GM12873 (cell line): ENCODE data around the gene OMG.

Experiments
- TF ChIP-seq, protein P1 (sequence below): IDR thresholded peaks from 2 replicates; pipeline ENCODE4 v1.5.1; 2012; ENCODE audit warnings: low read depth, mild to moderate bottlenecking, moderate library complexity, low read length, control low read depth; ENCODE audit not compliant: insufficient read depth; ENCODE audit errors: missing control alignments

OMG gene

GRCh38 chr17:31296142-31296541, 897 bp downstream of the OMG start:
- TF ChIP-seq, protein P1, sequence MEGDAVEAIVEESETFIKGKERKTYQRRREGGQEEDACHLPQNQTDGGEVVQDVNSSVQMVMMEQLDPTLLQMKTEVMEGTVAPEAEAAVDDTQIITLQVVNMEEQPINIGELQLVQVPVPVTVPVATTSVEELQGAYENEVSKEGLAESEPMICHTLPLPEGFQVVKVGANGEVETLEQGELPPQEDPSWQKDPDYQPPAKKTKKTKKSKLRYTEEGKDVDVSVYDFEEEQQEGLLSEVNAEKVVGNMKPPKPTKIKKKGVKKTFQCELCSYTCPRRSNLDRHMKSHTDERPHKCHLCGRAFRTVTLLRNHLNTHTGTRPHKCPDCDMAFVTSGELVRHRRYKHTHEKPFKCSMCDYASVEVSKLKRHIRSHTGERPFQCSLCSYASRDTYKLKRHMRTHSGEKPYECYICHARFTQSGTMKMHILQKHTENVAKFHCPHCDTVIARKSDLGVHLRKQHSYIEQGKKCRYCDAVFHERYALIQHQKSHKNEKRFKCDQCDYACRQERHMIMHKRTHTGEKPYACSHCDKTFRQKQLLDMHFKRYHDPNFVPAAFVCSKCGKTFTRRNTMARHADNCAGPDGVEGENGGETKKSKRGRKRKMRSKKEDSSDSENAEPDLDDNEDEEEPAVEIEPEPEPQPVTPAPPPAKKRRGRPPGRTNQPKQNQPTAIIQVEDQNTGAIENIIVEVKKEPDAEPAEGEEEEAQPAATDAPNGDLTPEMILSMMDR = no peak

GRCh38 chr17:31295489-31295871, 1.6 kb downstream of the OMG start:
- TF ChIP-seq, protein P1 = no peak

DNA sequence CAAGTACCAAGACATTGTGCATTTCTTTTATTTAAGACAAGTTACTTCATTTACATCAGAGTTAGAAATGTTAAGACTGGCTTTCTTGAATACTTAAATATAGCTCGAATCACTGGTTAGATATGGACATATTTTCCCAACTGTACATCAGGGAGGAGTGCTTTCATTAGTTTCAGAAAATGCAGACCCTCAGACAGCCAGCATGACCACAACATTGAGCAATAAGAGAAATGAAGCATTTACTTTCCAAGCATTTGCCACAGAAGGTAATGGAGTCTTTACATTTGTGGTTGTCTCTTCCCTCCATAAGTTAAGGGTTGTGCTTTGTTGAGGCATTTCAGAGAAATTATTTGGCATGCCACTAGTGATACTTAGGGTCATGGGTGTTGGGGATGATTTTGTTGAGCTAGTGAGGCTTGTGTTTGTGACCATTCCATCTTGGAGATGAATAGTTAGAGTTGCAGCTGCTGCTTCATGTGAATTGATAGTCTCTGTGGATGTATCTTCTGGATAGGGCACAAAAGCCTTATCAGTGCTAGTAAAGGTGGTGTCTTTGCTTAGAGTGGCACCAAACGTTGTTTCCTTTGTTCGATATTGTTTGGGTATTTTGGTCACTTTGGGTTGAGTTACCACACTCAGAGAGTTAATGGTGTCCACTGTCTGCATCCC, 2.1 kb downstream of the OMG start:
- TF ChIP-seq, protein P1 = no peak

- TF ChIP-seq, protein P1 = no peak
Observed at GRCh38 chr17:31294231-31294630, 2.8 kb downstream of the OMG start.

GRCh38 chr17:31293581-31293980, 3.5 kb downstream of the OMG start:
- TF ChIP-seq, protein P1 = no peak

GRCh38 chr17:31291820-31292219, 5.2 kb downstream of the OMG start:
- TF ChIP-seq, protein P1 = no peak

- TF ChIP-seq, protein P1 = no peak
Observed at GRCh38 chr17:31289790-31290189, 7.2 kb downstream of the OMG start.

DNA sequence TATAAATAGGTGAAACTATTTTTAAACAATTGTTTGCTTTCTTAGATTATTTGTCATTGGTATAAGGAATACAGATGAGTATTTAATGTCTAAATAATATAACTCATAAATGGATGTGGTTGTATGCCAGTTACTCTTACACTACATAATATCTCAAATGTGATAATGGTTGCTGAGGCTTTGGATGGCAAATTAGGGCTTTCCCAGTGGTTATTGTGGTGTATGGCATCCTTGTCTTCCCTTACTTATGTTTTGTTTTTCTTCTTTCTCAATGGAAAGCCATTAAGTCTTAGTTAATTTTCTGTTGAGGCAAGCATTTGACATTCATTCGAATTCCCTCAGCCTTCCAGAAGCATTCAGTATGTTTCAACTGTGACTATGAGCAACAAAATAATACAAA, 10.5 kb downstream of the OMG start:
- TF ChIP-seq, protein P1 = no peak
